ENCODE measurements around the gene MSH4. TPM values are rescaled to one million over a fixed set of nuclear protein-coding genes. Genes with fewer than 3 reads are reported as not detected.

The MSH4 gene
- total RNA-seq, 1 donor from 2014 or later = 0.26 TPM

DNA sequence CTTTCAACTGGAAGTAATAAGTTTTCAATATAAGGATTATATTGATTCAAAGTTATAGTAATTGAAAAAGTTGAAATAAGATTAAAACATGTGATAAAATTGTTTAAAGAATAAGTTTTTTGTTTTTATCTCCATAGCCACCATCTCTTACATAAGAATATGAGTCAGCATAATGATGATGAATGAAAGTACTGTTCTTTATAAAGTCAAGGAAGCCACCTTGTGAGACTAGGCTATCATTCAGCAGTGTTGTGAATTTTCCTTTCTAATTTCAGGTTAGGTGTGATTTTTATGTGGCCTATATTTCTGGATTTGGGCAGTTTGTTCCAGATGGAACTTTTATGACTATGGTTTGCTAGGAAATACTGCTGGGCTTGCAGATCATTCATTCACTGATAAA is 157.9 kb downstream of the MSH4 start:
- peak; percentile 72 for DNase-seq (ENCODE audit: low read depth)
- FAIRE-seq = no peak
- TF ChIP-seq, protein P1, sequence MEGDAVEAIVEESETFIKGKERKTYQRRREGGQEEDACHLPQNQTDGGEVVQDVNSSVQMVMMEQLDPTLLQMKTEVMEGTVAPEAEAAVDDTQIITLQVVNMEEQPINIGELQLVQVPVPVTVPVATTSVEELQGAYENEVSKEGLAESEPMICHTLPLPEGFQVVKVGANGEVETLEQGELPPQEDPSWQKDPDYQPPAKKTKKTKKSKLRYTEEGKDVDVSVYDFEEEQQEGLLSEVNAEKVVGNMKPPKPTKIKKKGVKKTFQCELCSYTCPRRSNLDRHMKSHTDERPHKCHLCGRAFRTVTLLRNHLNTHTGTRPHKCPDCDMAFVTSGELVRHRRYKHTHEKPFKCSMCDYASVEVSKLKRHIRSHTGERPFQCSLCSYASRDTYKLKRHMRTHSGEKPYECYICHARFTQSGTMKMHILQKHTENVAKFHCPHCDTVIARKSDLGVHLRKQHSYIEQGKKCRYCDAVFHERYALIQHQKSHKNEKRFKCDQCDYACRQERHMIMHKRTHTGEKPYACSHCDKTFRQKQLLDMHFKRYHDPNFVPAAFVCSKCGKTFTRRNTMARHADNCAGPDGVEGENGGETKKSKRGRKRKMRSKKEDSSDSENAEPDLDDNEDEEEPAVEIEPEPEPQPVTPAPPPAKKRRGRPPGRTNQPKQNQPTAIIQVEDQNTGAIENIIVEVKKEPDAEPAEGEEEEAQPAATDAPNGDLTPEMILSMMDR (IDR thresholded peaks at IDR 0.05; ENCODE audit: insufficient read depth, low read length, severe bottlenecking) = no peak
- H3K27me3 ChIP-seq (ENCODE audit: control insufficient read depth, insufficient read depth, low read length) = no peaks in the 10 kb centered on the region
- H3K4me3 ChIP-seq (ENCODE audit: low read depth, low read length) = no peak overlapping the region
- H3K36me3 ChIP-seq (ENCODE audit: control insufficient read depth, insufficient read depth, low read length) = no peaks in the 10 kb centered on the region

Other genes starting within 250 kb of the MSH4 start
- under 0.01 and 0.38 TPM in 2 replicates for gene SLC44A5, start 185.8 kb upstream of the MSH4 start, total RNA-seq
- gene ACADM, start 72.2 kb upstream of the MSH4 start, total RNA-seq = 13.7 TPM in 2 replicates
- 141 and 164 TPM in 2 replicates for gene RABGGTB, start 10.6 kb upstream of the MSH4 start, total RNA-seq
- not detected in 2 replicates for gene ASB17, start 135.5 kb downstream of the MSH4 start, total RNA-seq

Measured in bronchial epithelial cell (primary cell).